NK-92 (cell line): ENCODE results near the gene YPEL3.

Experiments
- DNase-seq: peaks from one replicate; lab custom pipeline; 2025; ENCODE audit not compliant: unreplicated experiment; lab: John Stamatoyannopoulos, UW

The YPEL3 gene

GRCh38 chr16:30070490-30070889, 25.5 kb downstream of the YPEL3 start:
- DNase-seq, result no peak

- DNase-seq, result no peak
These were observed 26.2 kb downstream of the YPEL3 start for GRCh38 chr16:30069611-30070462.

- no peak for DNase-seq
These were observed 27.0 kb downstream of the YPEL3 start for GRCh38 chr16:30068750-30069610.

GRCh38 chr16:30068333-30068732, 27.7 kb downstream of the YPEL3 start:
- no peak for DNase-seq

- DNase-seq, result no peak
These were observed 28.5 kb downstream of the YPEL3 start for GRCh38 chr16:30067584-30067916.

GRCh38 chr16:30066761-30067583, 29.0 kb downstream of the YPEL3 start:
- DNase-seq, result no peak

- DNase-seq, result no peak
These were observed 29.9 kb downstream of the YPEL3 start for GRCh38 chr16:30065943-30066760.

GRCh38 chr16:30065102-30065942, 30.7 kb downstream of the YPEL3 start, which contains the start of gene ALDOA:
ALDOA (plus strand) TSS chr16:30065760; CDS start chr16:30066898, 1,138 bp downstream.
- peak; percentile 45 for DNase-seq

GRCh38 chr16:30064729-30065101, 31.3 kb downstream of the YPEL3 start:
- DNase-seq, result no peak

- no peak for DNase-seq
These were observed 31.9 kb downstream of the YPEL3 start for GRCh38 chr16:30063893-30064728.

- DNase-seq, result no peak
These were observed 32.6 kb downstream of the YPEL3 start for GRCh38 chr16:30063278-30063892.

- DNase-seq, result no peak
These were observed 35.0 kb downstream of the YPEL3 start for GRCh38 chr16:30060836-30061554.

- DNase-seq, result no peak
These were observed 35.7 kb downstream of the YPEL3 start for GRCh38 chr16:30060346-30060745.

GRCh38 chr16:30054959-30055553, 41.0 kb downstream of the YPEL3 start:
- DNase-seq, result no peak

- no peak for DNase-seq
These were observed 41.6 kb downstream of the YPEL3 start for GRCh38 chr16:30054451-30054850.

- DNase-seq, result no peak
These were observed 42.5 kb downstream of the YPEL3 start for GRCh38 chr16:30053376-30054015.
